ENCODE measurements around the gene LARP1. TPM values are rescaled to one million over a fixed set of nuclear protein-coding genes. Genes with fewer than 3 reads are reported as not detected.
"Not testable (repeated sequence)": the region's sequence is repeated elsewhere in the genome, so short reads cannot be mapped to it uniquely, and the experiment has no call there.

LARP1 gene
- total RNA-seq, 1 donor from 2014 or later: 231 TPM

DNA sequence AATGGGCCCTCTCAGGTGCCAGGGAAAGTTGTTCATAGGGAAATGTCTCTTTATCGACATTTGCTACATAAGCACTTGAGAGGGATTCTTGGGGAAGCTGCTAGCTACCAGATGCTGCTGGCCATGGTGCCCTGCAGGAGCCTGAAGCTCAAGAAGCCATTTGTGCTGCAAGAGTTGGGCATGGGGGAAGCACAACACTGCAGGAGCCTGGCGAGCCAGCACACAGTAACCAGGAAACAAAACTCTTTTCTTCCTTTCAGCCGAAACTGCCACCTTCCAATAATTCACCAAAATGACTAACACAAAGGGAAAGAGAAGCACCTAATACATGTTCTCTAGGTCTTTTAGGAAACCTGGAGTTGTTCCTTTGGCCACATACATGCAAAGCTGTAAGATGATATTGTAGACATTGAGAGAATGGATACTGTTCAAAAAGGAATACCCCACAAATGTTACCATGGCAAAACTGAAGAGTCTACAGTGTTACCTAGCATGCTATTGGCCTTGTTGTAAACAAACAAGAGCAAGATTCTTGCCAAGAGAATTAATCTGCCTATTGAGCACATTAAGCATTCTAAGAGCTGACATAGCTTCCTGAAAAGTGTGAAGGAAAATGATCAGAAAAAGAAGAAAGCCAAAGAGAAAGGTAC, 26.1 kb upstream of the LARP1 start:
- TF ChIP-seq, protein P1, sequence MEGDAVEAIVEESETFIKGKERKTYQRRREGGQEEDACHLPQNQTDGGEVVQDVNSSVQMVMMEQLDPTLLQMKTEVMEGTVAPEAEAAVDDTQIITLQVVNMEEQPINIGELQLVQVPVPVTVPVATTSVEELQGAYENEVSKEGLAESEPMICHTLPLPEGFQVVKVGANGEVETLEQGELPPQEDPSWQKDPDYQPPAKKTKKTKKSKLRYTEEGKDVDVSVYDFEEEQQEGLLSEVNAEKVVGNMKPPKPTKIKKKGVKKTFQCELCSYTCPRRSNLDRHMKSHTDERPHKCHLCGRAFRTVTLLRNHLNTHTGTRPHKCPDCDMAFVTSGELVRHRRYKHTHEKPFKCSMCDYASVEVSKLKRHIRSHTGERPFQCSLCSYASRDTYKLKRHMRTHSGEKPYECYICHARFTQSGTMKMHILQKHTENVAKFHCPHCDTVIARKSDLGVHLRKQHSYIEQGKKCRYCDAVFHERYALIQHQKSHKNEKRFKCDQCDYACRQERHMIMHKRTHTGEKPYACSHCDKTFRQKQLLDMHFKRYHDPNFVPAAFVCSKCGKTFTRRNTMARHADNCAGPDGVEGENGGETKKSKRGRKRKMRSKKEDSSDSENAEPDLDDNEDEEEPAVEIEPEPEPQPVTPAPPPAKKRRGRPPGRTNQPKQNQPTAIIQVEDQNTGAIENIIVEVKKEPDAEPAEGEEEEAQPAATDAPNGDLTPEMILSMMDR (IDR thresholded peaks at IDR 0.05): no peak
- H3K4me3 Mint-ChIP-seq: no peak overlapping the region
- ATAC-seq (ENCODE audit: low read depth) (no peak), DNase-seq (no peak)
- H3K27ac Mint-ChIP-seq: no peak overlapping the region
- no peaks in the 10 kb centered on the region for H3K9me3 Mint-ChIP-seq
- no peaks in the 10 kb centered on the region for H3K27me3 Mint-ChIP-seq
- ChIA-PET CTCF (no interaction called here), POLR2A (no interaction called here)
- no peaks in the 10 kb centered on the region for H3K36me3 Mint-ChIP-seq (ENCODE audit: low read depth)
- no peaks in the 10 kb centered on the region for H3K4me1 Mint-ChIP-seq
- intact Hi-C loops (cut with micrococcal nuclease): no loop called here

DNA sequence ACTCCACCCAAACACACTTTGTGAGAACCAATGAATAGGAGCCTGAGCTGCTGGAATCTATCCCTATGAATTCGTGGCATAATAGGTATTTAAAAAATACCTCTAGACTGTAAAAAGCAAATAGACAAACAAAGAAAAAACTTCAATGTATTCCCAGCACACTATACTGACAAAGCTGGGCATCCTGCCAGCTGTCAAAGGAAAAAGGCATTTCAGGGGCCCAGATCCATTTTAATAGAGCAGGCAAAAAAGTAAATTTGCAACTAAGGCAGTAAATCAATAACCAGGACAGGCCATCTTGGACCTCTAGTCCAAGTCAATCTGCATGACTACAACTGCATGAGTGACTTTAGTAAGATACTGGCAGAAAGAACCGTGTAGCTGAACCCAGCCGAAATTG, 25.6 kb upstream of the LARP1 start:
- Mint-ChIP-seq H3K4me1 (peaks cover under 1% of the 10 kb centered on the region), H3K9me3 (no peaks in the 10 kb centered on the region), H3K27me3 (no peaks in the 10 kb centered on the region), H3K4me3 (no peak overlapping the region), H3K27ac (no peak overlapping the region), H3K36me3 (ENCODE audit: low read depth) (no peaks in the 10 kb centered on the region)
- ATAC-seq (ENCODE audit: low read depth): no peak
- ChIA-PET POLR2A (no interaction called here), CTCF (no interaction called here)
- no peak for DNase-seq
- intact Hi-C loops (cut with micrococcal nuclease): no loop called here
- TF ChIP-seq, protein P1 (IDR thresholded peaks at IDR 0.05): no peak

DNA sequence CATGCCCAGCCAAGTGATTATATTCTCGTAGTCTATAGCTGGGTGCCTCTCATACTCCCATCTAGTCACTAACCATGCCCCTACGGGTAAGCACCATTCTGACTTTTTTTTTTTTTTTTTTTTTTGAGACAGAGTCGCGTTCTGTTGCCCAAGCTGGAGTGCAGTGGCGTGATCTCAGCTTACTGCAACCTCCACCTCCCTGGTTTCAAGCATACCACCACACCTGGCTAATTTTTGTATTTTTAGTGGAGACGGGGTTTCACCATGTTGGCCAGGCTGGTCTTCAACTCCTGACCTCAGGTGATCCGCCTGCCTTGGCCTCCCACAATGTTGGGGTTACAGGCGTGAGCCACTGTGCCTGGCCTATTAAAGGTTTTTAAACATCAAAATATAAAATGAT, 24.4 kb upstream of the LARP1 start:
- ATAC-seq (ENCODE audit: low read depth); H3K27me3 Mint-ChIP-seq; CTCF ChIA-PET; intact Hi-C loops (cut with micrococcal nuclease); H3K27ac Mint-ChIP-seq; H3K4me3 Mint-ChIP-seq; H3K4me1 Mint-ChIP-seq; H3K36me3 Mint-ChIP-seq (ENCODE audit: low read depth); POLR2A ChIA-PET; H3K9me3 Mint-ChIP-seq; DNase-seq: not testable (repeated sequence)

DNA sequence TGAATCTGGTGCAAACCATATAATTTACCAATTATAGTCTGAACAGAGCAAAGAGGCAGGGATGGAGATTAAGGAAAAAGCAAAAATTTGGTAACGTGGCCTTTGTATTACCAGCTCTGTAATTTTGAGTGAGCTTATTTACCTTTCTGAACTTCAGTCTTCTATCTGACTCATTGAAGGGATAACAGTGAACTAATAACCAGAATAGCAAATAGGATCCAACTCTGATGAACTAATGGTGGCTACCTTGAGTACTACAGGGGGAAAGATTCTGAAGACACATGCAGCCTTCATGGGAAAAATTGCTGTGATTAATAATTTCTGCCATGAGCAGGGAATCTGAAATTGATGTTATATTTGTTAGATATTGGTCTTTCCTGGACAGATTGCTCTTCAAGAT, 23.0 kb upstream of the LARP1 start:
- CTCF ChIA-PET: no interaction called here
- Mint-ChIP-seq H3K27ac (no peak overlapping the region), H3K4me1 (peaks cover 2% of the 10 kb centered on the region), H3K4me3 (no peak overlapping the region), H3K27me3 (no peaks in the 10 kb centered on the region), H3K36me3 (ENCODE audit: low read depth) (no peaks in the 10 kb centered on the region), H3K9me3 (no peaks in the 10 kb centered on the region)
- POLR2A ChIA-PET: no interaction called here
- ATAC-seq (ENCODE audit: low read depth): no peak
- intact Hi-C loops (cut with micrococcal nuclease): no loop called here
- TF ChIP-seq, protein P1 (IDR thresholded peaks at IDR 0.05): no peak
- no peak for DNase-seq

DNA sequence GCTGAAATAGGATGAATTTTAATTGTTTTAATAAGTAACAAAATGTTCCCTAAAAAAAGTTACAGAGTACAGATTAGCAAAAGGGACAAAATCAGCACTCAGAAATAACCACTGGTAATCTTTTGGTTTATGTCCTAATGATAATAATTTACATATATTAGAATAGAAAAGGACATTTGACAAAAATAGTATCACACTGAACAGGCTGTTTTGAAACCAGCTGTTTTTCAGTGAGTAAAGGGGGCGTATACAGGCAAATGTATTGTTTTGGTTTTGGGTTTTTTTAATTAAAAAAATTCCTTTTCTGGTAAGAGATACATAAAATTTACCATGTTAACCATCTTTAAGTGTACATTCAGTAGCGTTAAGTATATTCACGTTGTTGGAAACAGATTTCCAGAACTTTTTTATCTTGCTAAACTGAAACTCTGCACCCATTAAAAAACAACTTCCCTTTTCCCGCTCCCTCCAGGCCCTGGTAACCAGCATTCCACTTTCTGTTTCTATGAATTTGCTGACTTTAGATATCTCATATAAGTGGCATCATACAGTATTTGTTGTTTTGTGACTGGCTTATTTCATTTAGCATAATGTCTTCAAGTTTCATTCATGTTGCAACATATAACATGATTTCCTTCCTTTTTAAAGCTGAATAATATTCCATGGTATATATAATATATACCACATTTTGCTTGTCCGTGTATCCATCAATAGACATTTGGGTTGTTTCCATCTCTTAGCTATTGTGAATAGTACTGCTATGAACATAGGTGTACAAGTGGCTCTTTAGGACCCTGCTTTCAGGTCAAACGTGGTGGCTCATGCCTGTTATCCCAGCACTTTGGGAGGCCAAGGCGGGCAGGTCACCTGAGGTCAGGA, 20.6 kb upstream of the LARP1 start:
- intact Hi-C loops (cut with micrococcal nuclease): no loop called here
- H3K9me3 Mint-ChIP-seq: no peaks in the 10 kb centered on the region
- H3K36me3 Mint-ChIP-seq (ENCODE audit: low read depth): peaks cover 2% of the 10 kb centered on the region
- ChIA-PET POLR2A (no interaction called here), CTCF (no interaction called here)
- TF ChIP-seq, protein P1 (IDR thresholded peaks at IDR 0.05): no peak
- H3K27me3 Mint-ChIP-seq: no peaks in the 10 kb centered on the region
- H3K27ac Mint-ChIP-seq: no peak overlapping the region
- peaks cover 2% of the 10 kb centered on the region for H3K4me1 Mint-ChIP-seq
- ATAC-seq (ENCODE audit: low read depth) (no peak), DNase-seq (no peak)
- H3K4me3 Mint-ChIP-seq: no peak overlapping the region

DNA sequence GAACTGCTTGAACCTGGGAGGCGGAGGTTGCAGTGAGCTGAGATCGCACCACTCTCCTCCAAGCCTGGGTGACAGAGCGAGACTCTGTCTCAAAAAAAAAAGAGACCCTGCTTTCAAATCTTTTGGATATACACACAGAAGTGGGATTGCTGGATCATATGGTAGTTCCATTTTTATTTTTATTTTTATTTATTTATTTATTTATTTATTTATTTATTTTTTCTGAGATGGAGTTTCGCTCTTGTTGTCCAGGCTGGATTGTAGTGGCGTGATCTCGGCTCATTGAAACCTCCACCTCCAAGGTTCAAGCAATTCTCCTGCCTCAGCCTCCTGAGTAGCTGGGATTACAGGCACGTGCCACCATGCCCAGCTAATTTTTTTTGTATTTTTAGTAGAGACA, 19.8 kb upstream of the LARP1 start:
- DNase-seq; H3K27ac Mint-ChIP-seq; H3K4me1 Mint-ChIP-seq; ATAC-seq (ENCODE audit: low read depth); intact Hi-C loops (cut with micrococcal nuclease); H3K9me3 Mint-ChIP-seq; POLR2A ChIA-PET; H3K4me3 Mint-ChIP-seq; H3K27me3 Mint-ChIP-seq; CTCF ChIA-PET; H3K36me3 Mint-ChIP-seq (ENCODE audit: low read depth): not testable (repeated sequence)

DNA sequence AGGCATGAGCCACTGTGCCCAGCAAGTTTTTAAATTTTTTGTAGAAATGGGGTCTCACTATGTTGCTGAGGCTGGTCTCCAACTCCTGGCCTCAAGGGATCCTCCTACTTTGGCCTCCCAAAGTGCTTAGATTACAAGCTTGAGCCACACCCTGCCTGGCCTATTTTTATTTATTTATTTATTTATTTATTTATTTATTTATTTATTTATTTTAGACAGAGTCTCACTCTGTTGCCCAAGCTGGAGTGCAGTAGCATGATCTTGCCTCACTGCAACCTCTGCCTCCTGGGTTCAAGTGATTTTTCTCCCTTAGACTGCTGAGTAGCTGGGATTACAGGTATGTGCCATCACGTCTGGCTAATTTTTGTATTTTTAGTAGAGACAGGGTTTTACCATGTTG, 18.8 kb upstream of the LARP1 start:
- H3K27me3 Mint-ChIP-seq; H3K4me3 Mint-ChIP-seq; DNase-seq; H3K27ac Mint-ChIP-seq; POLR2A ChIA-PET; intact Hi-C loops (cut with micrococcal nuclease); H3K9me3 Mint-ChIP-seq; H3K4me1 Mint-ChIP-seq; ATAC-seq (ENCODE audit: low read depth); CTCF ChIA-PET; H3K36me3 Mint-ChIP-seq (ENCODE audit: low read depth): not testable (repeated sequence)
